ENCODE results near the gene LRRC47.

Gene LRRC47

GRCh38 chr1:3796215-3797061 is at the start of gene LRRC47:
LRRC47 (minus strand) TSS chr1:3796498; CDS start chr1:3796476, 22 bp downstream.
- H3K9ac ChIP-seq (ENCODE audit: low read length), result peak within 1 kb of the TSS; percentile 87
- peak within 1 kb of the TSS; percentile 78 for H3K27ac ChIP-seq (ENCODE audit: low read depth, low read length)
- H3K9me3 ChIP-seq (ENCODE audit: control insufficient read depth, insufficient read depth, low read depth, low read length), result no peaks in the 10 kb centered on the region; the same call in 1 of the 2 replicates
- H3K4me1 ChIP-seq (ENCODE audit: control insufficient read depth, insufficient read depth, low read length), result peaks cover 20% of the 10 kb centered on the region
- H3K36me3 ChIP-seq (ENCODE audit: control insufficient read depth, insufficient read depth, low read length), result 0 out of 2 replicates have a peak, but pooled peaks cover 5% of the 10 kb centered on the region
- H3K27me3 ChIP-seq (ENCODE audit: control insufficient read depth, insufficient read depth, low read length), result no peaks in the 10 kb centered on the region
- peak within 1 kb of the TSS; percentile 89 for H3K4me3 ChIP-seq (ENCODE audit: low read depth, low read length)

GRCh38 chr1:3842912-3843311 is 46.6 kb upstream of the LRRC47 start:
- Histone ChIP-seq H3K4me3 (ENCODE audit: low read depth, low read length) (no peak overlapping the region), H3K4me1 (ENCODE audit: control insufficient read depth, insufficient read depth, low read length) (no peaks in the 10 kb centered on the region), H3K27ac (ENCODE audit: low read depth, low read length) (no peak overlapping the region), H3K9me3 (ENCODE audit: control insufficient read depth, insufficient read depth, low read depth, low read length) (no peaks in the 10 kb centered on the region), H3K9ac (ENCODE audit: low read length) (no peak overlapping the region), H3K27me3 (ENCODE audit: control insufficient read depth, insufficient read depth, low read length) (no peaks in the 10 kb centered on the region), H3K36me3 (ENCODE audit: control insufficient read depth, insufficient read depth, low read length) (peaks cover 42% of the 10 kb centered on the region)

GRCh38 chr1:3841491-3841890 is 45.2 kb upstream of the LRRC47 start:
- H3K36me3 ChIP-seq (ENCODE audit: control insufficient read depth, insufficient read depth, low read length), result peaks cover 51% of the 10 kb centered on the region

GRCh38 chr1:3838788-3839187 is 42.5 kb upstream of the LRRC47 start:
- no peak overlapping the region for H3K9ac ChIP-seq (ENCODE audit: low read length)
- H3K27ac ChIP-seq (ENCODE audit: low read depth, low read length), result no peak overlapping the region
- no peak overlapping the region for H3K4me3 ChIP-seq (ENCODE audit: low read depth, low read length)
- peaks cover 54% of the 10 kb centered on the region for H3K36me3 ChIP-seq (ENCODE audit: control insufficient read depth, insufficient read depth, low read length)
- H3K9me3 ChIP-seq (ENCODE audit: control insufficient read depth, insufficient read depth, low read depth, low read length), result peaks cover 4% of the 10 kb centered on the region; the same call in 1 of the 2 replicates
- no peaks in the 10 kb centered on the region for H3K4me1 ChIP-seq (ENCODE audit: control insufficient read depth, insufficient read depth, low read length)
- no peaks in the 10 kb centered on the region for H3K27me3 ChIP-seq (ENCODE audit: control insufficient read depth, insufficient read depth, low read length)

More at GRCh38 chr1:3841491-3841890, 45.2 kb upstream of the LRRC47 start:
- H3K27ac ChIP-seq (ENCODE audit: low read depth, low read length), result no peak overlapping the region
- H3K4me1 ChIP-seq (ENCODE audit: control insufficient read depth, insufficient read depth, low read length), result no peaks in the 10 kb centered on the region
- no peak overlapping the region for H3K4me3 ChIP-seq (ENCODE audit: low read depth, low read length)
- no peaks in the 10 kb centered on the region for H3K27me3 ChIP-seq (ENCODE audit: control insufficient read depth, insufficient read depth, low read length)
- H3K9me3 ChIP-seq (ENCODE audit: control insufficient read depth, insufficient read depth, low read depth, low read length), result peaks cover 4% of the 10 kb centered on the region; the same call in 1 of the 2 replicates
- no peak overlapping the region for H3K9ac ChIP-seq (ENCODE audit: low read length)

GRCh38 chr1:3837685-3838084 is 41.4 kb upstream of the LRRC47 start:
- Histone ChIP-seq H3K27me3 (ENCODE audit: control insufficient read depth, insufficient read depth, low read length) (no peaks in the 10 kb centered on the region), H3K36me3 (ENCODE audit: control insufficient read depth, insufficient read depth, low read length) (peaks cover 55% of the 10 kb centered on the region), H3K4me1 (ENCODE audit: control insufficient read depth, insufficient read depth, low read length) (no peaks in the 10 kb centered on the region), H3K4me3 (ENCODE audit: low read depth, low read length) (no peak overlapping the region), H3K9me3 (ENCODE audit: control insufficient read depth, insufficient read depth, low read depth, low read length) (peaks cover 4% of the 10 kb centered on the region; the same call in 1 of the 2 replicates), H3K27ac (ENCODE audit: low read depth, low read length) (no peak overlapping the region), H3K9ac (ENCODE audit: low read length) (no peak overlapping the region)

- no peak overlapping the region for H3K9ac ChIP-seq (ENCODE audit: low read length)
- H3K27me3 ChIP-seq (ENCODE audit: control insufficient read depth, insufficient read depth, low read length), result no peaks in the 10 kb centered on the region
- peaks cover 4% of the 10 kb centered on the region; the same call in 1 of the 2 replicates for H3K9me3 ChIP-seq (ENCODE audit: control insufficient read depth, insufficient read depth, low read depth, low read length)
- peaks cover 55% of the 10 kb centered on the region for H3K36me3 ChIP-seq (ENCODE audit: control insufficient read depth, insufficient read depth, low read length)
- no peak overlapping the region for H3K4me3 ChIP-seq (ENCODE audit: low read depth, low read length)
- no peaks in the 10 kb centered on the region for H3K4me1 ChIP-seq (ENCODE audit: control insufficient read depth, insufficient read depth, low read length)
- no peak overlapping the region for H3K27ac ChIP-seq (ENCODE audit: low read depth, low read length)
Measured at GRCh38 chr1:3837200-3837599, 40.9 kb upstream of the LRRC47 start.

GRCh38 chr1:3836421-3836820 is 40.1 kb upstream of the LRRC47 start:
- no peaks in the 10 kb centered on the region for H3K27me3 ChIP-seq (ENCODE audit: control insufficient read depth, insufficient read depth, low read length)
- H3K9ac ChIP-seq (ENCODE audit: low read length), result no peak overlapping the region
- no peak overlapping the region for H3K4me3 ChIP-seq (ENCODE audit: low read depth, low read length)
- peaks cover 4% of the 10 kb centered on the region; the same call in 1 of the 2 replicates for H3K9me3 ChIP-seq (ENCODE audit: control insufficient read depth, insufficient read depth, low read depth, low read length)
- no peaks in the 10 kb centered on the region for H3K4me1 ChIP-seq (ENCODE audit: control insufficient read depth, insufficient read depth, low read length)
- H3K36me3 ChIP-seq (ENCODE audit: control insufficient read depth, insufficient read depth, low read length), result peaks cover 59% of the 10 kb centered on the region
- H3K27ac ChIP-seq (ENCODE audit: low read depth, low read length), result no peak overlapping the region

GRCh38 chr1:3834701-3835100 is 38.4 kb upstream of the LRRC47 start:
- no peaks in the 10 kb centered on the region for H3K4me1 ChIP-seq (ENCODE audit: control insufficient read depth, insufficient read depth, low read length)
- H3K27me3 ChIP-seq (ENCODE audit: control insufficient read depth, insufficient read depth, low read length), result no peaks in the 10 kb centered on the region
- H3K36me3 ChIP-seq (ENCODE audit: control insufficient read depth, insufficient read depth, low read length), result peaks cover 67% of the 10 kb centered on the region
- no peak overlapping the region for H3K27ac ChIP-seq (ENCODE audit: low read depth, low read length)
- no peak overlapping the region for H3K4me3 ChIP-seq (ENCODE audit: low read depth, low read length)
- H3K9me3 ChIP-seq (ENCODE audit: control insufficient read depth, insufficient read depth, low read depth, low read length), result peaks cover 4% of the 10 kb centered on the region; the same call in 1 of the 2 replicates
- no peak overlapping the region for H3K9ac ChIP-seq (ENCODE audit: low read length)

GRCh38 chr1:3831689-3832088 is 35.4 kb upstream of the LRRC47 start:
- H3K36me3 ChIP-seq (ENCODE audit: control insufficient read depth, insufficient read depth, low read length), result peaks cover 62% of the 10 kb centered on the region
- no peak overlapping the region for H3K27ac ChIP-seq (ENCODE audit: low read depth, low read length)
- H3K9ac ChIP-seq (ENCODE audit: low read length), result no peak overlapping the region
- H3K4me1 ChIP-seq (ENCODE audit: control insufficient read depth, insufficient read depth, low read length), result no peaks in the 10 kb centered on the region
- no peaks in the 10 kb centered on the region for H3K27me3 ChIP-seq (ENCODE audit: control insufficient read depth, insufficient read depth, low read length)
- no peaks in the 10 kb centered on the region for H3K9me3 ChIP-seq (ENCODE audit: control insufficient read depth, insufficient read depth, low read depth, low read length)
- H3K4me3 ChIP-seq (ENCODE audit: low read depth, low read length), result no peak overlapping the region

GRCh38 chr1:3828391-3828790 is 32.1 kb upstream of the LRRC47 start:
- no peak overlapping the region for H3K27ac ChIP-seq (ENCODE audit: low read depth, low read length)
- no peak overlapping the region for H3K9ac ChIP-seq (ENCODE audit: low read length)
- H3K4me3 ChIP-seq (ENCODE audit: low read depth, low read length), result no peak overlapping the region
- H3K4me1 ChIP-seq (ENCODE audit: control insufficient read depth, insufficient read depth, low read length), result no peaks in the 10 kb centered on the region
- no peaks in the 10 kb centered on the region for H3K9me3 ChIP-seq (ENCODE audit: control insufficient read depth, insufficient read depth, low read depth, low read length)
- H3K27me3 ChIP-seq (ENCODE audit: control insufficient read depth, insufficient read depth, low read length), result no peaks in the 10 kb centered on the region
- peaks cover 65% of the 10 kb centered on the region for H3K36me3 ChIP-seq (ENCODE audit: control insufficient read depth, insufficient read depth, low read length)

- Histone ChIP-seq H3K4me1 (ENCODE audit: control insufficient read depth, insufficient read depth, low read length) (no peaks in the 10 kb centered on the region), H3K4me3 (ENCODE audit: low read depth, low read length) (no peak overlapping the region), H3K9me3 (ENCODE audit: control insufficient read depth, insufficient read depth, low read depth, low read length) (no peaks in the 10 kb centered on the region), H3K36me3 (ENCODE audit: control insufficient read depth, insufficient read depth, low read length) (peaks cover 71% of the 10 kb centered on the region), H3K27me3 (ENCODE audit: control insufficient read depth, insufficient read depth, low read length) (no peaks in the 10 kb centered on the region), H3K27ac (ENCODE audit: low read depth, low read length) (no peak overlapping the region), H3K9ac (ENCODE audit: low read length) (no peak overlapping the region)
Measured at GRCh38 chr1:3827813-3828307, 31.6 kb upstream of the LRRC47 start.
